Activated B cell treated with CpG ODN at 0.5 μM for 24 hours (primary cell): Measurements from ENCODE around the gene FOXL1. TPM values are rescaled to one million over a fixed set of nuclear protein-coding genes. Genes with fewer than 3 reads are reported as not detected.

ENCODE experiments used
- ATAC-seq: fragments of 200-7000 bp; cut with Tn5 transposase; one replicate; pipeline ENCODE4 v1.10.0; 2021; ENCODE audit warnings: low read depth, mild to moderate bottlenecking, moderate library complexity
- CTCF ChIA-PET: fragments of 350-600 bp; sonication (Branson Sonifier 250); formaldehyde crosslinking; loops from one replicate; lab custom pipeline; 2021; ENCODE audit warnings: antibody characterized with exemption; lab: Charles Lee
- POLR2A ChIA-PET: fragments of 350-600 bp; sonication (Branson Sonifier 250); formaldehyde crosslinking; loops from one replicate; lab custom pipeline; 2021; ENCODE audit warnings: antibody characterized with exemption; lab: Charles Lee
- DNase-seq: peaks from one replicate; pipeline ENCODE4 v3.0.0; 2022
- H3K27ac Mint-ChIP-seq: one replicate; pipeline ENCODE4 v1.8.0; 2020; ENCODE audit warnings: mixed read lengths
- H3K27me3 Mint-ChIP-seq: one replicate; pipeline ENCODE4 v1.8.0; 2021; ENCODE audit warnings: mixed read lengths
- H3K36me3 Mint-ChIP-seq: one replicate; pipeline ENCODE4 v1.8.0; 2021; ENCODE audit warnings: low read depth, mixed read lengths
- H3K4me1 Mint-ChIP-seq: one replicate; pipeline ENCODE4 v1.8.0; 2021; ENCODE audit warnings: mixed read lengths
- H3K4me3 Mint-ChIP-seq: one replicate; pipeline ENCODE4 v1.8.0; 2020; ENCODE audit warnings: mild to moderate bottlenecking, mixed read lengths
- H3K9me3 Mint-ChIP-seq: one replicate; pipeline ENCODE4 v1.8.0; 2020; ENCODE audit warnings: mixed read lengths
- intact Hi-C: fragments of 100-400 bp; cut with micrococcal nuclease; formaldehyde crosslinking; loops from one replicate; pipeline ENCODE4 v1.15.1; 2024
- total RNA-seq: library from RNA; stranded (reverse); gene quantifications from 2 replicates; pipeline ENCODE4 v1.2.3, GENCODE V29; 2022
- TF ChIP-seq, protein P1 (sequence below): fragments of 200-600 bp; IDR thresholded peaks from one replicate; pipeline ENCODE4 v1.8.0; 2022; ENCODE audit warnings: antibody characterized with exemption, mild to moderate bottlenecking

The FOXL1 gene
- total RNA-seq, 1 donor from 2014 or later = not detected

DNA sequence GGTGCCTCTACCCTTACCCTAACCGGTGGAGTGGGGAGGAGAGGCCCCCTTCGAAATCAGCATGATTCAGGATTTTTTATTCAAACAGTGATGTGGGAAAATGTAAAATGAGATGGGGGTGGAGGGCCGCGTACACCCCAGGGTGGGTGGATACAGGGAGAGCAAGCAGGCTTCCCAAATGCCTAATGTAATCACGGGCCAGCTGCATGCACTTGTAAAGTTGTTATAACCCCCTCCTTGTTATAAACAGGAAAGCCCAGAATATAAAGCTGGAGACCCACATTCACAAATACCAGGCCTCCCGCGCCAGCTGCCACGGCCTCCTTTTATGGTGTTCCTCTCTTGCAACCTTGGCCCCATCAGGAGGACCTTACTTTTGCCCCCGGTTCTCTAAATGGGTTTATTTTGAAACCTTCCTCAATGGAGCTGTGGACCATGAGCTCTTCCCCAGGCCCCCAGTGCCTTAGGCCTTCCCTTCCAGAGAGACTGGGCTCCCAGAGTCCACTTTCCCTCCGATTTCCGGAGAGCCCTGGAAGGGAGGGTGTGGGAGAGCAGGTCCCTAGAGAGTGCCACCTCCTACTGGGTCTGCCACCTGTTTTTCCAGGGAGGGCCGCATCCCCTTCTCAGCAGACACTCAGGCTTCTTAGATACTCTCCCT, 906 bp upstream of the FOXL1 start:
- no peak for DNase-seq
- no peak for ATAC-seq
- H3K36me3 Mint-ChIP-seq = no peaks in the 10 kb centered on the region
- intact Hi-C loops = loop anchor here (5.0 kb wide), 1 partner anchor 500 kb away; no protein-coding TSS in a partner anchor
- TF ChIP-seq, protein P1, sequence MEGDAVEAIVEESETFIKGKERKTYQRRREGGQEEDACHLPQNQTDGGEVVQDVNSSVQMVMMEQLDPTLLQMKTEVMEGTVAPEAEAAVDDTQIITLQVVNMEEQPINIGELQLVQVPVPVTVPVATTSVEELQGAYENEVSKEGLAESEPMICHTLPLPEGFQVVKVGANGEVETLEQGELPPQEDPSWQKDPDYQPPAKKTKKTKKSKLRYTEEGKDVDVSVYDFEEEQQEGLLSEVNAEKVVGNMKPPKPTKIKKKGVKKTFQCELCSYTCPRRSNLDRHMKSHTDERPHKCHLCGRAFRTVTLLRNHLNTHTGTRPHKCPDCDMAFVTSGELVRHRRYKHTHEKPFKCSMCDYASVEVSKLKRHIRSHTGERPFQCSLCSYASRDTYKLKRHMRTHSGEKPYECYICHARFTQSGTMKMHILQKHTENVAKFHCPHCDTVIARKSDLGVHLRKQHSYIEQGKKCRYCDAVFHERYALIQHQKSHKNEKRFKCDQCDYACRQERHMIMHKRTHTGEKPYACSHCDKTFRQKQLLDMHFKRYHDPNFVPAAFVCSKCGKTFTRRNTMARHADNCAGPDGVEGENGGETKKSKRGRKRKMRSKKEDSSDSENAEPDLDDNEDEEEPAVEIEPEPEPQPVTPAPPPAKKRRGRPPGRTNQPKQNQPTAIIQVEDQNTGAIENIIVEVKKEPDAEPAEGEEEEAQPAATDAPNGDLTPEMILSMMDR = no peak
- peaks cover 15% of the 10 kb centered on the region for H3K4me1 Mint-ChIP-seq
- no peaks in the 10 kb centered on the region for H3K9me3 Mint-ChIP-seq
- H3K4me3 Mint-ChIP-seq = no peak overlapping the region
- no peak overlapping the region for H3K27ac Mint-ChIP-seq
- ChIA-PET POLR2A (no interaction called here), CTCF (no interaction called here)
- H3K27me3 Mint-ChIP-seq = peaks cover 74% of the 10 kb centered on the region

DNA sequence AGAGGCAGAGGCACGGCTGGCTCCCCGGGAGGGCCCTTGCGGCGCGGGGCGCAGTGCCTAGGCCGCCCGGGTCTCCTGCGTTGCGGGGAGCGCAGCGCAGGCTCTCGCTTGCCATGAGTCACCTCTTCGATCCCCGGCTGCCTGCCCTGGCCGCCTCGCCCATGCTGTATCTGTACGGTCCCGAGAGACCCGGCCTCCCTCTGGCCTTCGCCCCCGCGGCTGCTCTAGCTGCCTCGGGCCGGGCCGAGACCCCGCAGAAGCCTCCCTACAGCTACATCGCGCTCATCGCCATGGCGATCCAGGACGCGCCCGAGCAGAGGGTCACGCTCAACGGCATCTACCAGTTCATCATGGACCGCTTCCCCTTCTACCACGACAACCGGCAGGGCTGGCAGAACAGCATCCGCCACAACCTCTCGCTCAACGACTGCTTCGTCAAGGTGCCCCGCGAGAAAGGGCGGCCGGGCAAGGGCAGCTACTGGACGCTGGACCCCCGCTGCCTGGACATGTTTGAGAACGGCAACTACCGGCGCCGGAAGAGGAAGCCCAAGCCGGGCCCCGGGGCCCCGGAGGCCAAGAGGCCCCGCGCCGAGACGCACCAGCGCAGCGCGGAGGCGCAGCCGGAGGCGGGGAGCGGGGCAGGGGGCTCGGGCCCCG, 390 bp downstream of the FOXL1 start:
- DNase-seq = no peak
- TF ChIP-seq, protein P1 = no peak
- no peak overlapping the region for H3K27ac Mint-ChIP-seq
- no peaks in the 10 kb centered on the region for H3K36me3 Mint-ChIP-seq
- H3K27me3 Mint-ChIP-seq = peaks cover 70% of the 10 kb centered on the region
- ChIA-PET CTCF (no interaction called here), POLR2A (no interaction called here)
- H3K9me3 Mint-ChIP-seq = no peaks in the 10 kb centered on the region
- intact Hi-C loops = loop anchor here (5.0 kb wide), 1 partner anchor 499 kb away; no protein-coding TSS in a partner anchor
- no peak overlapping the region for H3K4me3 Mint-ChIP-seq
- ATAC-seq = no peak
- peaks cover 15% of the 10 kb centered on the region for H3K4me1 Mint-ChIP-seq

DNA sequence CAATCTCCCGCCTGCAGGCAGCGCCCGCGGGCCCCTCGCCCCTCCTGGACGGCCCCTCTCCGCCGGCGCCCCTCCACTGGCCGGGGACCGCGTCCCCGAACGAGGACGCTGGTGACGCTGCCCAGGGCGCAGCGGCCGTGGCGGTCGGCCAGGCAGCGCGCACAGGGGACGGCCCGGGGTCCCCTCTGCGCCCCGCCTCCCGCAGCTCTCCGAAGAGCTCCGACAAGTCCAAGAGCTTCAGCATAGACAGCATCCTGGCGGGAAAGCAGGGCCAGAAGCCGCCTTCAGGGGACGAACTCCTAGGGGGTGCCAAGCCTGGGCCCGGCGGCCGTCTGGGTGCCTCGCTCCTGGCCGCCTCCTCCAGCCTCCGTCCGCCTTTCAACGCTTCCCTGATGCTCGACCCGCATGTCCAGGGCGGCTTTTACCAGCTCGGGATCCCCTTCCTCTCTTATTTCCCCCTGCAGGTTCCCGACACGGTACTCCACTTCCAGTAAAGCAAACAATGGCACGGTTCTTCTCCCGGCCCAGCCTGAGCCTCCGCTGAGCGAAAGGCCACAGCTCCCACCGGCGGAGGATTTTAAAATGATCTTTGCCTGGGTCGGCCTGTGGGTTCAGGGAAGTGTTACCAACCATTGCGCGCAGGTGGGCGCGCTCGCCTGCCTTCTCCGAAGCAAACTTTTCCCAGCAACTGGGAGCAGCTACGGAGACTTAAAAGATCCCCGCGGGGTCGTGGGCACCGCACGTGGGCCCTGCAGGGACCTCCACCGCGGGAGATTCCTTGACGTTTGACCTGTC, 1.1 kb downstream of the FOXL1 start:
- Mint-ChIP-seq H3K4me1 (peaks cover 15% of the 10 kb centered on the region), H3K4me3 (no peak overlapping the region), H3K9me3 (no peaks in the 10 kb centered on the region), H3K36me3 (no peaks in the 10 kb centered on the region), H3K27ac (no peak overlapping the region), H3K27me3 (peaks cover 65% of the 10 kb centered on the region)
- intact Hi-C loops = loop anchor here (5.0 kb wide), 1 partner anchor 498 kb away; no protein-coding TSS in a partner anchor
- TF ChIP-seq, protein P1 = no peak
- ATAC-seq = no peak
- CTCF ChIA-PET = no interaction called here
- POLR2A ChIA-PET = no interaction called here
- DNase-seq = no peak

DNA sequence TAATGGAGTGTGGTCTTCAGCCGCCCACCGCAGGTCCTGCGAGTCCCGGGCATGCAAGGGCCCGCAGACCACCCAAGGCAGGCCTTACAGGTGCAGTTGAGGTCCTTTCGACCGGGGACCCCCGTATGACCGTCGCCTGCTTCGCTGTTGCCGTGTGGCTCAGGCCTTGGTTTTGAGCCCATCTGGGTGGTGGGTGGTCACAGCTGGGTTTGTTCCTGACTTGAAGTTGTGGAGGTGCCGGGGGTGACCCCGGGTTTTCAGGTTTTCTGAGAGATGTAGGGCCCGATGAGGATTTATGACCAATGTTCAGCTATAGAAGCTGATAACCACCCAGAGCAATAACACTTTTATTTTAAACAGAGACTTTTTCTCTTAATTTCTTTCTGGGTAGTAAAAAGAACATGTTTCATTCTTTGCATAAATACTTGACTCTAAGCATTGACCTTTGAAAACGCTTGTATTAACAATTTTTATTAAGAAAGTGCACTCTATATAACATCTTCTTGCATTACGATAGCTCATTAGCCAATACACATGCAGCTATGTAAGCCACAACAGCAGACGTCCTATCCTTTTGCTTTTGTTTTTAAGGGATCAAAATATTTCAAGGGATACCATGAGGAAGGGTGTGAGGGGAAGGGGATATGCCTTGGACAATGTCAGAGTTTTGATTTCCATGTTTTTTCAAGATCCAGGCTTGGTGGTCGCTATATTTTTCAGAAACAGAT, 1.9 kb downstream of the FOXL1 start:
- Mint-ChIP-seq H3K4me3 (no peak overlapping the region), H3K27me3 (peaks cover 58% of the 10 kb centered on the region), H3K4me1 (peaks cover 15% of the 10 kb centered on the region), H3K9me3 (no peaks in the 10 kb centered on the region), H3K27ac (no peak overlapping the region), H3K36me3 (no peaks in the 10 kb centered on the region)
- DNase-seq (no peak), ATAC-seq (no peak)
- intact Hi-C loops = no loop called here
- TF ChIP-seq, protein P1 = no peak
- CTCF ChIA-PET = no interaction called here
- POLR2A ChIA-PET = no interaction called here
